Stomach (tissue), 9 donors: ENCODE data around the gene KDELR1. TPM values are rescaled to one million over a fixed set of nuclear protein-coding genes. Genes with fewer than 3 reads are reported as not detected.
A peak's percentile ranks its signal among the peaks of the same experiment; 100 is the strongest.

ENCODE experiments used
- DNase-seq, 2 donors: peaks; one replicate each; pipeline versions ENCODE4 v3.0.0 to v3.0.0-alpha.2; 2013 to 2019
- H3K27ac ChIP-seq, 5 donors: fragments of 200-600 bp in 4 of 5; sonication (generic) in 4 of 5; one replicate each; pipeline ENCODE4 v1.5.1; 2013 to 2019; ENCODE audit warnings: mild to moderate bottlenecking in 1 of 5, moderate library complexity in 1 of 5
- H3K27me3 ChIP-seq, 3 donors: fragments of 200-600 bp; sonication (generic); one replicate each; pipeline ENCODE4 v1.5.1; 2017 to 2019; ENCODE audit warnings: mixed run types in 1 of 3
- H3K36me3 ChIP-seq, 4 donors: fragments of 200-600 bp; sonication (generic); 1 replicate in 3 of 4; 2 replicates in 1 of 4; pipeline ENCODE4 v1.5.1; 2016 to 2019
- H3K4me1 ChIP-seq, 4 donors: fragments of 200-600 bp; sonication (generic); one replicate each; pipeline ENCODE4 v1.5.1; 2016 to 2019
- H3K4me3 ChIP-seq, 4 donors: fragments of 200-600 bp; sonication (generic) in 3 of 4; one replicate each; pipeline ENCODE4 v1.5.1; 2016 to 2019; ENCODE audit warnings: mild to moderate bottlenecking in 1 of 4
- H3K9me3 ChIP-seq, 4 donors: fragments of 200-600 bp; sonication (generic); one replicate each; pipeline ENCODE4 v1.5.1; 2016 to 2019
- CTCF ChIP-seq, 7 experiments: fragments of 450-650 bp in 4 of 7; fragments of 200-600 bp in 3 of 7; sonication (generic) in 3 of 7; IDR thresholded peaks; one replicate each; pipeline ENCODE4 v1.5.1; 2016 to 2019; ENCODE audit warnings: antibody characterized with exemption in 7 of 7, control low read depth in 2 of 7, mild to moderate bottlenecking in 1 of 7
- POLR2AphosphoS5 ChIP-seq, 3 donors: sonication (generic); formaldehyde crosslinking; IDR thresholded peaks; one replicate each; pipeline ENCODE4 v1.6.1; 2016; ENCODE audit warnings: antibody characterized with exemption in 3 of 3
- WGBS, 5 donors: extraction: QIAGEN DNeasy Blood & Tissue Kit in 3 of 5; methylation state at CpG; one replicate each; pipeline versions ENCODE4 v1.1.5 to v1.1.7; 2013 to 2018; 5-methylcytosine and 5-hydroxymethylcytosine counted together
- intact Hi-C: fragments of 100-400 bp; cut with DNase I; formaldehyde crosslinking; loops from one replicate; pipeline ENCODE4 v1.15.1; 2023; ENCODE audit warnings: low total_unique reads
- polyA plus RNA-seq, 3 donors: library from polyadenylated mRNA; stranded (reverse); fragments of 200-250 nt; gene quantifications; one replicate each; pipeline ENCODE4 v1.2.3, GENCODE V29; 2013
- total RNA-seq, 5 donors: library from RNA; depleted of rRNA; stranded (reverse); fragments of >200 nt; gene quantifications; one replicate each; pipeline versions ENCODE4 v1.1.0 to v1.2.3, GENCODE V29; 2014 to 2016
- donor health status: healthy with polysubstance abuse.
- donor health status: Bipolar disorder and iron deficiency.
- donor health status: healthy.

The KDELR1 gene
- total and polyA plus RNA-seq, 8 donors = 45.8 to 123 (median 70.9) TPM

GRCh38 chr19:48332662-48333466 is 58.5 kb downstream of the KDELR1 start:
- H3K36me3 ChIP-seq = peaks cover 0 to 25% (median 6%) of the 10 kb centered on the region in 4 donors
- no peaks in the 10 kb centered on the region for H3K27me3 ChIP-seq
- peak overlapping the region; percentile 89 to 94 (median 94) for H3K27ac ChIP-seq
- intact Hi-C loops = no loop called here
- TF ChIP-seq CTCF (IDR thresholded peaks at IDR 0.05) (no peak), POLR2AphosphoS5 (IDR thresholded peaks at IDR 0.05) (peak; percentile 70 to 89 (median 72))
- H3K4me1 ChIP-seq = peaks cover 30 to 64% (median 44%) of the 10 kb centered on the region in 4 donors
- DNase-seq = peak; percentile 93 to 98
- WGBS, 5 donors = 0 to 3% (median 1%) methylated on average over 21 to 25 of the region's 25 CpGs
- H3K4me3 ChIP-seq = peak overlapping the region; percentile 43 to 58 (median 51)
- H3K9me3 ChIP-seq = no peaks in the 10 kb centered on the region

Other genes with a start within 250 kb of the KDELR1 start
- 10 to 100 TPM; 16.0 to 35.6 (median 19.7) TPM for gene LIG1, start 221.2 kb downstream of the KDELR1 start, total RNA-seq
- 10 to 100 TPM; 15.9 to 48.2 (median 16.8) TPM for gene LIG1, start 221.2 kb downstream of the KDELR1 start, polyA plus RNA-seq
- gene ZSWIM9, start 220.9 kb downstream of the KDELR1 start, total RNA-seq = 10 to 100 TPM in 2 of 5 donors, 1 to 10 TPM in 3; 1.3 to 28.0 (median 4.0) TPM
- 1 to 10 TPM; 3.0 to 6.9 (median 3.5) TPM for gene ZSWIM9, start 220.9 kb downstream of the KDELR1 start, polyA plus RNA-seq
- gene CARD8, start 135.6 kb downstream of the KDELR1 start, total RNA-seq = 10 to 100 TPM in 4 of 5 donors, 1 to 10 TPM in 1; 5.2 to 63.6 (median 39.4) TPM
- gene CARD8, start 135.6 kb downstream of the KDELR1 start, polyA plus RNA-seq = 10 to 100 TPM; 16.0 to 20.7 (median 17.1) TPM
- under 1 TPM in 1 of 5 donors, not detected in 4; 0.55 TPM for gene ZNF114, start 121.5 kb downstream of the KDELR1 start, total RNA-seq
- under 1 TPM in 1 of 3 donors, not detected in 2; 0.10 TPM for gene ZNF114, start 121.5 kb downstream of the KDELR1 start, polyA plus RNA-seq
- gene EMP3, start 66.0 kb downstream of the KDELR1 start, total RNA-seq = 10 to 100 TPM in 4 of 5 donors, 1 to 10 TPM in 1; 6.4 to 57.2 (median 27.5) TPM
- gene EMP3, start 66.0 kb downstream of the KDELR1 start, polyA plus RNA-seq = 10 to 100 TPM; 46.4 to 61.4 (median 53.7) TPM
- gene TMEM143, start 27.6 kb downstream of the KDELR1 start, total RNA-seq = 10 to 100 TPM in 4 of 5 donors, 1 to 10 TPM in 1; 9.4 to 33.3 (median 12.3) TPM
- gene TMEM143, start 27.6 kb downstream of the KDELR1 start, polyA plus RNA-seq = 1 to 10 TPM; 4.2 to 8.6 (median 7.8) TPM
- gene SYNGR4, start 27.2 kb downstream of the KDELR1 start, total RNA-seq = not detected
- not detected for gene SYNGR4, start 27.2 kb downstream of the KDELR1 start, polyA plus RNA-seq
- gene GRIN2D, start 2.1 kb upstream of the KDELR1 start, total RNA-seq = 1 to 10 TPM in 1 of 5 donors, under 1 TPM in 2, not detected in 2; 0.14 to 1.8 (median 0.37) TPM
- gene GRIN2D, start 2.1 kb upstream of the KDELR1 start, polyA plus RNA-seq = under 1 TPM in 2 of 3 donors, not detected in 1; 0.06 to 0.10 TPM
- 10 to 100 TPM in 4 of 5 donors, 1 to 10 TPM in 1; 5.8 to 49.4 (median 18.5) TPM for gene GRWD1, start 54.4 kb upstream of the KDELR1 start, total RNA-seq
- 10 to 100 TPM in 2 of 3 donors, 1 to 10 TPM in 1; 7.6 to 13.9 (median 12.8) TPM for gene GRWD1, start 54.4 kb upstream of the KDELR1 start, polyA plus RNA-seq
- 1 to 10 TPM in 2 of 5 donors, under 1 TPM in 1, not detected in 2; 0.92 to 4.6 (median 1.0) TPM for gene KCNJ14, start 64.0 kb upstream of the KDELR1 start, total RNA-seq
- gene KCNJ14, start 64.0 kb upstream of the KDELR1 start, polyA plus RNA-seq = under 1 TPM in 2 of 3 donors, not detected in 1; 0.19 to 0.75 TPM
- gene CYTH2, start 77.8 kb upstream of the KDELR1 start, total RNA-seq = 100 to 1,000 TPM in 2 of 5 donors, 10 to 100 TPM in 3; 39.3 to 229 (median 75.9) TPM
- 10 to 100 TPM; 46.3 to 63.7 (median 48.8) TPM for gene CYTH2, start 77.8 kb upstream of the KDELR1 start, polyA plus RNA-seq
- gene LMTK3, start 120.3 kb upstream of the KDELR1 start, total RNA-seq = 10 to 100 TPM in 1 of 5 donors, 1 to 10 TPM in 1, under 1 TPM in 2, not detected in 1; 0.45 to 23.5 (median 1.1) TPM
- 1 to 10 TPM; 1.1 to 3.5 (median 2.8) TPM for gene LMTK3, start 120.3 kb upstream of the KDELR1 start, polyA plus RNA-seq
- gene SULT2B1, start 160.6 kb upstream of the KDELR1 start, total RNA-seq = 1 to 10 TPM in 2 of 5 donors, not detected in 3; 2.6 to 3.1 TPM
- gene SULT2B1, start 160.6 kb upstream of the KDELR1 start, polyA plus RNA-seq = 10 to 100 TPM in 1 of 3 donors, 1 to 10 TPM in 2; 2.0 to 46.8 (median 5.0) TPM
- not detected for gene SPACA4, start 215.2 kb upstream of the KDELR1 start, total RNA-seq
- gene SPACA4, start 215.2 kb upstream of the KDELR1 start, polyA plus RNA-seq = not detected
- gene FAM83E, start 223.5 kb upstream of the KDELR1 start, total RNA-seq = 100 to 1,000 TPM in 2 of 5 donors, 10 to 100 TPM in 3; 17.5 to 275 (median 56.0) TPM
- 10 to 100 TPM; 13.3 to 62.5 (median 15.4) TPM for gene FAM83E, start 223.5 kb upstream of the KDELR1 start, polyA plus RNA-seq
- 1,000 to 10,000 TPM; 1,272 to 3,316 (median 1,768) TPM for gene RPL18, start 227.6 kb upstream of the KDELR1 start, total RNA-seq
- gene RPL18, start 227.6 kb upstream of the KDELR1 start, polyA plus RNA-seq = 1,000 to 10,000 TPM; 2,771 to 3,739 (median 3,620) TPM
- gene SPHK2, start 228.0 kb upstream of the KDELR1 start, total RNA-seq = 100 to 1,000 TPM in 1 of 5 donors, 10 to 100 TPM in 4; 10.6 to 156 (median 19.2) TPM
- 10 to 100 TPM in 2 of 3 donors, 1 to 10 TPM in 1; 9.4 to 20.5 (median 19.9) TPM for gene SPHK2, start 228.0 kb upstream of the KDELR1 start, polyA plus RNA-seq
- 10 to 100 TPM in 1 of 5 donors, 1 to 10 TPM in 3, not detected in 1; 7.2 to 21.7 (median 9.7) TPM for gene DBP, start 245.8 kb upstream of the KDELR1 start, total RNA-seq
- gene DBP, start 245.8 kb upstream of the KDELR1 start, polyA plus RNA-seq = 10 to 100 TPM in 1 of 3 donors, 1 to 10 TPM in 2; 4.2 to 29.0 (median 9.2) TPM